H9 (cell line): ENCODE data around the gene ACMSD. TPM values are rescaled to one million over a fixed set of nuclear protein-coding genes. Genes with fewer than 3 reads are reported as not detected.

Source experiments
- DNase-seq: peaks from one replicate; pipeline ENCODE4 v3.0.0-alpha.2; 2017
- H2AFZ ChIP-seq: one replicate; pipeline ENCODE4 v1.6.1; 2013; ENCODE audit warnings: mild to moderate bottlenecking, low read length, control low read depth, moderate library complexity
- H2AK5ac ChIP-seq: 2 replicates; pipeline ENCODE4 v1.6.1; 2013; ENCODE audit warnings: low read length, control low read depth, mixed read lengths; ENCODE audit not compliant: insufficient read length
- H2BK120ac ChIP-seq: one replicate; pipeline ENCODE4 v1.6.1; 2013; ENCODE audit warnings: low read depth, mild to moderate bottlenecking, low read length, control low read depth, inconsistent platforms; ENCODE audit not compliant: poor library complexity, severe bottlenecking
- H2BK12ac ChIP-seq: 2 replicates; pipeline ENCODE4 v1.6.1; 2013; ENCODE audit warnings: low read length, control low read depth, mixed read lengths, low read depth; ENCODE audit not compliant: insufficient read length
- H2BK15ac ChIP-seq: 2 replicates; pipeline ENCODE4 v1.6.1; 2013; ENCODE audit warnings: low read depth, low read length, control low read depth
- H2BK20ac ChIP-seq: one replicate; pipeline ENCODE4 v1.6.1; 2013; ENCODE audit warnings: low read depth, mild to moderate bottlenecking, low read length, control low read depth, inconsistent platforms; ENCODE audit not compliant: poor library complexity, severe bottlenecking
- H2BK5ac ChIP-seq: 2 replicates; pipeline ENCODE4 v1.6.1; 2013; ENCODE audit warnings: low read length, control low read depth, mixed read lengths; ENCODE audit not compliant: insufficient read length
- H3K14ac ChIP-seq: 2 replicates; pipeline ENCODE4 v1.6.1; 2013; ENCODE audit warnings: low read length, control low read depth; ENCODE audit not compliant: insufficient read depth
- H3K18ac ChIP-seq: 2 replicates; pipeline ENCODE4 v1.6.1; 2013; ENCODE audit warnings: low read depth, mild to moderate bottlenecking, mixed read lengths, low read length, control low read depth; ENCODE audit not compliant: insufficient read length
- H3K23ac ChIP-seq: 2 replicates; pipeline ENCODE4 v1.6.1; 2013; ENCODE audit warnings: low read length, control low read depth, mixed read lengths, low read depth; ENCODE audit not compliant: insufficient read length
- H3K23me2 ChIP-seq: 2 replicates; pipeline ENCODE4 v1.6.1; 2013; ENCODE audit warnings: low read depth, mild to moderate bottlenecking, mixed read lengths, low read length, control low read depth; ENCODE audit not compliant: insufficient read length, poor library complexity, severe bottlenecking
- H3K27ac ChIP-seq: 2 replicates; pipeline ENCODE4 v1.5.1; 2013; ENCODE audit warnings: low read length, control low read depth, mixed read lengths, low read depth; ENCODE audit not compliant: insufficient read length
- H3K27me3 ChIP-seq: 2 replicates; pipeline ENCODE4 v1.6.1; 2013; ENCODE audit warnings: low read length, control low read depth, inconsistent platforms; ENCODE audit not compliant: insufficient read depth
- H3K4ac ChIP-seq: 2 replicates; pipeline ENCODE4 v1.6.1; 2013; ENCODE audit warnings: low read depth, mild to moderate bottlenecking, control low read depth, inconsistent platforms, low read length, moderate library complexity
- H3K4me1 ChIP-seq: 2 replicates; pipeline ENCODE4 v1.6.1; 2013; ENCODE audit warnings: low read length, control low read depth, inconsistent platforms; ENCODE audit not compliant: insufficient read depth
- H3K4me2 ChIP-seq: 2 replicates; pipeline ENCODE4 v1.6.1; 2013; ENCODE audit warnings: low read length, control low read depth, mixed read lengths; ENCODE audit not compliant: insufficient read length, insufficient read depth
- H3K56ac ChIP-seq: 2 replicates; pipeline ENCODE4 v1.6.1; 2013; ENCODE audit warnings: low read depth, mild to moderate bottlenecking, mixed read lengths, low read length, control low read depth; ENCODE audit not compliant: insufficient read length
- H3K79me1 ChIP-seq: 2 replicates; pipeline ENCODE4 v1.6.1; 2013; ENCODE audit warnings: low read depth, mild to moderate bottlenecking, moderate library complexity, low read length, control low read depth, inconsistent platforms; ENCODE audit not compliant: insufficient read depth, poor library complexity, severe bottlenecking
- H3K79me2 ChIP-seq: 2 replicates; pipeline ENCODE4 v1.6.1; 2013; ENCODE audit warnings: low read length, control low read depth, inconsistent platforms; ENCODE audit not compliant: insufficient read depth
- H3K9ac ChIP-seq: 2 replicates; pipeline ENCODE4 v1.6.1; 2013; ENCODE audit warnings: low read length, control low read depth, mixed read lengths; ENCODE audit not compliant: insufficient read length; ENCODE audit errors: extremely low read depth
- H3K9me3 ChIP-seq: one replicate; pipeline ENCODE4 v1.6.1; 2013; ENCODE audit warnings: low read depth, low read length, inconsistent platforms; ENCODE audit not compliant: control insufficient read depth
- H3T11ph ChIP-seq: one replicate; pipeline ENCODE4 v1.6.1; 2013; ENCODE audit warnings: mild to moderate bottlenecking, low read length, control low read depth, inconsistent platforms
- H4K20me1 ChIP-seq: one replicate; pipeline ENCODE4 v1.6.1; 2013; ENCODE audit not compliant: control insufficient read depth, insufficient read length, insufficient read depth
- H4K5ac ChIP-seq: 2 replicates; pipeline ENCODE4 v1.6.1; 2013; ENCODE audit warnings: low read depth, mild to moderate bottlenecking, mixed read lengths, low read length, control low read depth; ENCODE audit not compliant: insufficient read length
- H4K8ac ChIP-seq: replicated peaks from 2 replicates; pipeline ENCODE4 v1.6.1; 2013; ENCODE audit warnings: low read length, control low read depth, mixed read lengths, low read depth; ENCODE audit not compliant: insufficient read length
- H4K91ac ChIP-seq: 2 replicates; pipeline ENCODE4 v1.6.1; 2013; ENCODE audit warnings: low read depth, mild to moderate bottlenecking, moderate library complexity, mixed read lengths, low read length, control low read depth; ENCODE audit not compliant: insufficient read length
- H3K27ac Mint-ChIP-seq, 3 experiments: 2 replicates in 2 of 3; 3 replicates in 1 of 3; pipeline ENCODE4 v1.8.0; 2020 to 2021; ENCODE audit warnings: mixed read lengths in 3 of 3, mild to moderate bottlenecking in 1 of 3, moderate library complexity in 1 of 3
- H3K27me3 Mint-ChIP-seq: 2 replicates; pipeline ENCODE4 v1.8.0; 2021; ENCODE audit warnings: low read depth, mild to moderate bottlenecking, moderate library complexity, mixed read lengths
- H3K36me3 Mint-ChIP-seq, 3 experiments: 2 replicates in 2 of 3; 3 replicates in 1 of 3; pipeline ENCODE4 v1.8.0; 2020 to 2021; ENCODE audit warnings: low read depth in 3 of 3, mixed read lengths in 3 of 3; ENCODE audit not compliant: insufficient read depth in 1 of 3
- H3K4me1 Mint-ChIP-seq, 2 experiments: 2 replicates each; pipeline ENCODE4 v1.8.0; 2020; ENCODE audit warnings: mixed read lengths in 2 of 2
- H3K4me3 Mint-ChIP-seq, 2 experiments: 2 replicates in 1 of 2; 3 replicates in 1 of 2; pipeline ENCODE4 v1.8.0; 2020 to 2021; ENCODE audit warnings: mild to moderate bottlenecking in 2 of 2, mixed read lengths in 2 of 2, moderate library complexity in 1 of 2
- H3K9me3 Mint-ChIP-seq, 2 experiments: 2 replicates in 1 of 2; 3 replicates in 1 of 2; pipeline ENCODE4 v1.8.0; 2020; ENCODE audit warnings: mild to moderate bottlenecking in 2 of 2, mixed read lengths in 2 of 2, moderate library complexity in 1 of 2
- CTCF ChIP-seq: fragments of 200-600 bp; sonication (generic); conservative IDR thresholded peaks from 3 replicates; pipeline ENCODE4 v1.8.0; 2021; ENCODE audit warnings: antibody characterized with exemption, mild to moderate bottlenecking
- total RNA-seq: library from RNA; stranded (reverse); gene quantifications from 2 replicates; pipeline ENCODE4 v1.2.1, GENCODE V29; 2021

ACMSD gene
- total RNA-seq, 1 experiment from 2014 or later: not detected

- TF ChIP-seq CTCF: no peak
- Histone ChIP-seq H3K4ac (no peak overlapping the region), H2BK12ac (no peak overlapping the region), H4K20me1 (no peaks in the 10 kb centered on the region), H3K9ac (no peak overlapping the region), H3K27ac (no peak overlapping the region), H3K79me2 (no peaks in the 10 kb centered on the region), H3K4me2 (no peak overlapping the region), H2AK5ac (no peak overlapping the region), H4K8ac (no peak overlapping the region), H4K91ac (no peak overlapping the region), H2BK20ac (no peak overlapping the region), H4K5ac (no peak overlapping the region), H3K27me3 (no peaks in the 10 kb centered on the region), H2BK15ac (no peak overlapping the region), H3K79me1 (no peaks in the 10 kb centered on the region), H3K18ac (no peak overlapping the region), H3K14ac (no peak overlapping the region), H3K4me1 (no peaks in the 10 kb centered on the region), H2BK120ac (no peak overlapping the region), H3K23ac (no peak overlapping the region), H2AFZ (no peak overlapping the region), H3K23me2 (no peaks in the 10 kb centered on the region), H2BK5ac (no peak overlapping the region), H3K56ac (no peak overlapping the region), H3T11ph (no peak overlapping the region), H3K9me3 (no peaks in the 10 kb centered on the region)
- Mint-ChIP-seq H3K9me3 (no peaks in the 10 kb centered on the region), H3K27ac (no peak overlapping the region), H3K27me3 (no peaks in the 10 kb centered on the region), H3K36me3 (no peaks in the 10 kb centered on the region; a peak in 1 of 7 replicates), H3K4me1 (no peaks in the 10 kb centered on the region), H3K4me3 (no peak overlapping the region)
- no peak for DNase-seq
These were observed 46.0 kb downstream of the ACMSD start for GRCh38 chr2:134884435-134884834.
